Activated B cell treated with CpG ODN at 0.5 μM for 24 hours (primary cell): Measurements from ENCODE around the gene ZNF503. TPM values are rescaled to one million over a fixed set of nuclear protein-coding genes. Genes with fewer than 3 reads are reported as not detected.

Source experiments
- ATAC-seq: fragments of 200-7000 bp; cut with Tn5 transposase; one replicate; pipeline ENCODE4 v1.10.0; 2021; ENCODE audit warnings: low read depth, mild to moderate bottlenecking, moderate library complexity
- CTCF ChIA-PET: fragments of 350-600 bp; sonication (Branson Sonifier 250); formaldehyde crosslinking; loops from one replicate; lab custom pipeline; 2021; ENCODE audit warnings: antibody characterized with exemption; lab: Charles Lee
- POLR2A ChIA-PET: fragments of 350-600 bp; sonication (Branson Sonifier 250); formaldehyde crosslinking; loops from one replicate; lab custom pipeline; 2021; ENCODE audit warnings: antibody characterized with exemption; lab: Charles Lee
- DNase-seq: peaks from one replicate; pipeline ENCODE4 v3.0.0; 2022
- H3K27ac Mint-ChIP-seq: one replicate; pipeline ENCODE4 v1.8.0; 2020; ENCODE audit warnings: mixed read lengths
- H3K27me3 Mint-ChIP-seq: one replicate; pipeline ENCODE4 v1.8.0; 2021; ENCODE audit warnings: mixed read lengths
- H3K36me3 Mint-ChIP-seq: one replicate; pipeline ENCODE4 v1.8.0; 2021; ENCODE audit warnings: low read depth, mixed read lengths
- H3K4me1 Mint-ChIP-seq: one replicate; pipeline ENCODE4 v1.8.0; 2021; ENCODE audit warnings: mixed read lengths
- H3K4me3 Mint-ChIP-seq: one replicate; pipeline ENCODE4 v1.8.0; 2020; ENCODE audit warnings: mild to moderate bottlenecking, mixed read lengths
- H3K9me3 Mint-ChIP-seq: one replicate; pipeline ENCODE4 v1.8.0; 2020; ENCODE audit warnings: mixed read lengths
- intact Hi-C: fragments of 100-400 bp; cut with micrococcal nuclease; formaldehyde crosslinking; loops from one replicate; pipeline ENCODE4 v1.15.1; 2024
- total RNA-seq: library from RNA; stranded (reverse); gene quantifications from 2 replicates; pipeline ENCODE4 v1.2.3, GENCODE V29; 2022
- TF ChIP-seq, protein P1 (sequence below): fragments of 200-600 bp; IDR thresholded peaks from one replicate; pipeline ENCODE4 v1.8.0; 2022; ENCODE audit warnings: antibody characterized with exemption, mild to moderate bottlenecking

The ZNF503 gene
- total RNA-seq, 1 donor from 2014 or later = not detected

DNA sequence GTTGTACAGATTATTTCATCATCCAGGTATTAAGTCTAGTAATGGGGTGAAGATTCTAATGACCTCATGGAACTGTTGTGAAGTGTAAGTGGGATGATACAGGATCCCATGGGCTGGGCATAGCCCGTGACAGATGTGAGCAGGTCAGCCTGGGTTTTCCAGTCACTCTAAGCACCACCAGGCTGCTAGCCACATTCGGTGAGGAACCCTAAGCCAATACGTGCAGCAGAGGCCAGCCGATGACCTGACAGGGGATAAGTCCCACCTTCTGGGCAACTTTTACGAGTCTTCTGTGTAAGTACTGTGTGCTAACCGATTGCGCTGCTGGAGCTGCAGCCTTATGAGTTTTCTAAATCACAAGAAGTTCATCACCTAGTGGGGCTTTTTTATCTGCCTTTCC is 7.3 kb downstream of the ZNF503 start:
- Mint-ChIP-seq H3K36me3 (no peaks in the 10 kb centered on the region), H3K27me3 (peaks cover 45% of the 10 kb centered on the region), H3K27ac (no peak overlapping the region), H3K9me3 (no peaks in the 10 kb centered on the region), H3K4me1 (peaks cover 5% of the 10 kb centered on the region), H3K4me3 (no peak overlapping the region)
- TF ChIP-seq, protein P1, sequence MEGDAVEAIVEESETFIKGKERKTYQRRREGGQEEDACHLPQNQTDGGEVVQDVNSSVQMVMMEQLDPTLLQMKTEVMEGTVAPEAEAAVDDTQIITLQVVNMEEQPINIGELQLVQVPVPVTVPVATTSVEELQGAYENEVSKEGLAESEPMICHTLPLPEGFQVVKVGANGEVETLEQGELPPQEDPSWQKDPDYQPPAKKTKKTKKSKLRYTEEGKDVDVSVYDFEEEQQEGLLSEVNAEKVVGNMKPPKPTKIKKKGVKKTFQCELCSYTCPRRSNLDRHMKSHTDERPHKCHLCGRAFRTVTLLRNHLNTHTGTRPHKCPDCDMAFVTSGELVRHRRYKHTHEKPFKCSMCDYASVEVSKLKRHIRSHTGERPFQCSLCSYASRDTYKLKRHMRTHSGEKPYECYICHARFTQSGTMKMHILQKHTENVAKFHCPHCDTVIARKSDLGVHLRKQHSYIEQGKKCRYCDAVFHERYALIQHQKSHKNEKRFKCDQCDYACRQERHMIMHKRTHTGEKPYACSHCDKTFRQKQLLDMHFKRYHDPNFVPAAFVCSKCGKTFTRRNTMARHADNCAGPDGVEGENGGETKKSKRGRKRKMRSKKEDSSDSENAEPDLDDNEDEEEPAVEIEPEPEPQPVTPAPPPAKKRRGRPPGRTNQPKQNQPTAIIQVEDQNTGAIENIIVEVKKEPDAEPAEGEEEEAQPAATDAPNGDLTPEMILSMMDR = no peak
- DNase-seq (no peak), ATAC-seq (no peak)
- intact Hi-C loops = no loop called here
- ChIA-PET POLR2A (no interaction called here), CTCF (no interaction called here)

DNA sequence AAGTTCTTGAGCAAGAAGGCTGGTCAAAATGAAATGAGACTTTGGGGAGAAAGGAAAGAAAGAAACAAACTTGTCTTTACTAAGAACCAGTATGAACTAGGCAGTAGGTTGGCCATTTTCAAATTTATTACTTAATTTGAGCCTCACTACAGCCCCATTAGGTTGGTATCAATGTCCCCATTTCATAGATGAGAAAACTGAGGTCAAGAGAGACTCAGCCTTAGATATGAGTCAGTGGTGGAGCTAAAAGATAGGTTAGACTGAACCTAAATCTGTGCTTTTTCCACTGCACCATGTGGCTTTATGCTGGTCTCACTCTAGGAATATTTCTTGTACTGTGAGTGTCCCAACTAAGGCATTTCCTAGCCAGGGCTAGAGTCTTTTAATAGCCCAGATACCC is 8.8 kb downstream of the ZNF503 start:
- intact Hi-C loops = no loop called here
- ATAC-seq = no peak
- H3K36me3 Mint-ChIP-seq = no peaks in the 10 kb centered on the region
- H3K27me3 Mint-ChIP-seq = peaks cover 44% of the 10 kb centered on the region
- no peaks in the 10 kb centered on the region for H3K9me3 Mint-ChIP-seq
- peaks cover 5% of the 10 kb centered on the region for H3K4me1 Mint-ChIP-seq
- no peak overlapping the region for H3K27ac Mint-ChIP-seq
- ChIA-PET POLR2A (no interaction called here), CTCF (no interaction called here)
- no peak overlapping the region for H3K4me3 Mint-ChIP-seq
- no peak for DNase-seq
- TF ChIP-seq, protein P1 = no peak

DNA sequence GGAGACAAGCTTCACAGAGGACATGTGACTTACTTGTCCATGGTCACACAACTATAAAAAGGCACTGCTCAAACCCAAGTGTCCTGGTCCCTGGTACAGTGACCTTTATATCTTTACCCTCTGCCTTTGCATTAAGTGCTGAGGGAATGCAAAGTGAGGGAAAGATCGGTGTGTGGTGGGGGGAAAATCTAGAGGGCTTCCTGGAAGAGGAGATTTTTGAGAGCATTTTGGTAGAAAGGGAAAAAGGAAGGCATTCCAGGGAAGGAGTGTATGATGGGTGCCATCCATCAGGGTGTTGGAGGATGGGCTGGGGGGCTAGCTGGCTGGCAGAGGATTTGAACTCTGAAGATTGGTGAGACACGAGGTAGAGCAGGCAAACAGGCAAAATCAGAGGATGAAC is 9.3 kb downstream of the ZNF503 start:
- Mint-ChIP-seq H3K9me3 (no peaks in the 10 kb centered on the region), H3K27me3 (peaks cover 45% of the 10 kb centered on the region), H3K4me1 (peaks cover 5% of the 10 kb centered on the region), H3K36me3 (no peaks in the 10 kb centered on the region), H3K27ac (no peak overlapping the region), H3K4me3 (no peak overlapping the region)
- intact Hi-C loops = no loop called here
- TF ChIP-seq, protein P1 = no peak
- ChIA-PET POLR2A (no interaction called here), CTCF (no interaction called here)
- DNase-seq = no peak
- no peak for ATAC-seq

DNA sequence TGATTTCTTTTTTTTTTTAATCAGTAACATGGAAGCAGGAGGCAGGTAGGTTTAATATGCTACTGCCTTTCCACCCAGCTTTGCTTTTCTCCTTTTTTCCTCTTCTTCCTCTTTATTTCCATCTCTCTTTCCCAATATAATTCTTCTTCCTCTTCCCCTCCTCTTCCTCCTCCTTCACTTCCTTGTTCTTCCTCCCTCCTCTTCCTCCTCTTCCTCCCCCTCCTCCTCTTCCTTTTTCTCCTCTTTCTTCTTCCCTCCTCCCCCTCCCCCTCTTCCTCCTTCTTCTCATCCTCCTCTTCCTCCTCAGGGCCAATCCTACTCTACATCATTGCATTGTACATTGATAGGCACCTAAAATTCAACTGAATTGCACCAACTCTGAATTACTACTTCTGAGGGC is 11.4 kb downstream of the ZNF503 start:
- Mint-ChIP-seq H3K4me1 (peaks cover 5% of the 10 kb centered on the region), H3K27me3 (peaks cover 52% of the 10 kb centered on the region), H3K4me3 (no peak overlapping the region), H3K9me3 (peaks cover 8% of the 10 kb centered on the region), H3K36me3 (no peaks in the 10 kb centered on the region), H3K27ac (no peak overlapping the region)
- CTCF ChIA-PET = no interaction called here
- DNase-seq (no peak), ATAC-seq (no peak)
- TF ChIP-seq, protein P1 = no peak
- POLR2A ChIA-PET = no interaction called here
- intact Hi-C loops = no loop called here

DNA sequence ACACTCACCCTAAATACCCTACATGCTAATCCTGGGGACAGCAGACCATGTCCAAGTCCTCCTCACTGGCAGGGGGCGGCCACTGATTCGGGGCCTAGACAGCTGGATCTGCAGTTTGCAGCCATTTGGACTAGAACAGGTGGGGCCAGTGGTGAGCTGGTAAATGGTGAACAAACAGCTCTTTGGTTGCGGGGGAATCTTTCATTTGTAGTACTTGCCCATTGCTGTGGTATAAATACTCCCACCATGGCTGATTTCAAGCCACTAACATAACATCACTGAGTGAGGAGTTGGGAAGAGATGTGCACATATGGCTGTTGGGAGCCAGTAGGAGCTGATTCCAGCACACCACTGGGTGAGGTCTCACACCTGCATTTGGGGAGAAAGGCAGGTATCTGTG is 13.5 kb downstream of the ZNF503 start:
- intact Hi-C loops = no loop called here
- ChIA-PET POLR2A (no interaction called here), CTCF (no interaction called here)
- H3K36me3 Mint-ChIP-seq = no peaks in the 10 kb centered on the region
- peaks cover 39% of the 10 kb centered on the region for H3K27me3 Mint-ChIP-seq
- ATAC-seq (no peak), DNase-seq (no peak)
- no peak overlapping the region for H3K27ac Mint-ChIP-seq
- TF ChIP-seq, protein P1 = no peak
- peaks cover 8% of the 10 kb centered on the region for H3K9me3 Mint-ChIP-seq
- no peaks in the 10 kb centered on the region for H3K4me1 Mint-ChIP-seq
- no peak overlapping the region for H3K4me3 Mint-ChIP-seq
